SHP77 (cell line): ENCODE data around the gene EPS8.
"Not testable (repeated sequence)": the region's sequence is repeated elsewhere in the genome, so short reads cannot be mapped to it uniquely, and the experiment has no call there.

Experiments
- DNase-seq, 2 experiments: peaks; one replicate each; lab custom pipeline; 2025; lab: John Stamatoyannopoulos, UW

Gene EPS8

GRCh38 chr12:15797818-15798217, 8.6 kb upstream of the EPS8 start:
- no peak for DNase-seq

- DNase-seq = no peak
Observed at GRCh38 chr12:15796493-15797141, 7.4 kb upstream of the EPS8 start.

- DNase-seq = no peak
Observed at GRCh38 chr12:15794836-15795235, 5.6 kb upstream of the EPS8 start.

GRCh38 chr12:15794196-15794595, 5.0 kb upstream of the EPS8 start:
- no peak for DNase-seq

- DNase-seq = peak; percentile 9 to 26
Observed at GRCh38 chr12:15788233-15789219, 662 bp downstream of the EPS8 start.

GRCh38 chr12:15787778-15788177, 1.4 kb downstream of the EPS8 start:
- DNase-seq = no peak

GRCh38 chr12:15786772-15787171, 2.4 kb downstream of the EPS8 start:
- DNase-seq = no peak

- DNase-seq = no peak
Observed at GRCh38 chr12:15783288-15783687, 5.9 kb downstream of the EPS8 start.

GRCh38 chr12:15782667-15783066, 6.5 kb downstream of the EPS8 start:
- no peak for DNase-seq

GRCh38 chr12:15779925-15780324, 9.3 kb downstream of the EPS8 start:
- no peak for DNase-seq

- DNase-seq = no peak
Observed at GRCh38 chr12:15778126-15778525, 11.1 kb downstream of the EPS8 start.

GRCh38 chr12:15777355-15778012, 11.7 kb downstream of the EPS8 start:
- no peak for DNase-seq

- DNase-seq = no peak
Observed at GRCh38 chr12:15776532-15776931, 12.7 kb downstream of the EPS8 start.

- DNase-seq = no peak
Observed at GRCh38 chr12:15774819-15775218, 14.4 kb downstream of the EPS8 start.

GRCh38 chr12:15772405-15773018, 16.7 kb downstream of the EPS8 start:
- no peak for DNase-seq

- DNase-seq = no peak
Observed at GRCh38 chr12:15770581-15770980, 18.6 kb downstream of the EPS8 start.

- DNase-seq = no peak
Observed at GRCh38 chr12:15770021-15770420, 19.2 kb downstream of the EPS8 start.

- no peak for DNase-seq
Observed at GRCh38 chr12:15769586-15769985, 19.6 kb downstream of the EPS8 start.

GRCh38 chr12:15767301-15767700, 21.9 kb downstream of the EPS8 start:
- no peak for DNase-seq

- no peak for DNase-seq
Observed at GRCh38 chr12:15763328-15763727, 25.9 kb downstream of the EPS8 start.

GRCh38 chr12:15762162-15762561, 27.0 kb downstream of the EPS8 start:
- DNase-seq = not testable (repeated sequence)

GRCh38 chr12:15757553-15758255, 31.5 kb downstream of the EPS8 start:
- DNase-seq = no peak
